ENCODE measurements around the gene MINPP1. TPM values are rescaled to one million over a fixed set of nuclear protein-coding genes. Genes with fewer than 3 reads are reported as not detected.

The MINPP1 gene
- total and polyA plus RNA-seq, 2 of the 4 experiments (the other 2 are of a cell fraction): 11.7 to 14.4 TPM

DNA sequence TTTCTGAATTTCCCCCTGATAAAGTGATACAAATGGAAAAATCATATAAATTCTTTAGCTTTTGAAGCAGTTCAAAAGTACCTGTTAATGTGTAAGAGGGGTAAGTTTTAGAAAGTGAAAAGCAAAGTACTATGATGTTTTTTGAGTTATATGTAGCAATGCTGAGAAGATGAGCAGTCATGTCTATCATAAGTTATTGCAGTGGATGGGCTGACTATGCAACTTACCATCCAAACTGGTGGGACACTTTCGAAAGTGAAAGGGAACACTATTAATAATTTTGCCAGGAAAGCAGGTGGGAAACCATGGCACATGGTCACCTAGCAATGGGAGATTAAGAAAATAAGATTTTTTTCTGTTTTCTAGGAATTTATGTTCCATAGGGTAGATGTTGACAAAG lies 4.1 kb downstream of the MINPP1 start:
- ATAC-seq (ENCODE audit: low read depth): no peak
- no CpG with 5 or more reads among the region's 1 CpG for WGBS, 2 experiments (ENCODE audit: extremely low coverage in 2 of 2, insufficient read length in 1 of 2)
- in situ Hi-C loops (cut with MboI; ENCODE audit: low sequenced_read_pairs): loop anchor here (25.0 kb wide), 1 partner anchor 297 kb away; no protein-coding TSS in a partner anchor

More for the DNA sequence above, 4.1 kb downstream of the MINPP1 start:
- intact Hi-C loops (cut with micrococcal nuclease): loop anchor here (5.0 kb wide), 1 partner anchor 167 kb away; no protein-coding TSS in a partner anchor
- Histone ChIP-seq H3K4me3 (ENCODE audit: insufficient read depth, low read depth, low read length) (no peak overlapping the region), H3K4ac (ENCODE audit: low read depth, low read length) (no peak overlapping the region), H2AK5ac (ENCODE audit: low read depth, low read length) (no peak overlapping the region), H4K91ac (ENCODE audit: insufficient read depth, low read depth, low read length) (no peak overlapping the region), H4K5ac (ENCODE audit: low read depth, low read length) (no peak overlapping the region), H3K79me1 (ENCODE audit: low read depth in 1 of 2, low read length in 2 of 2) (peaks cover 11 to 30% of the 10 kb centered on the region in 2 experiments), H3K14ac (replicated peaks; ENCODE audit: low read depth, low read length) (no peak overlapping the region), H3K4me2 (ENCODE audit: low read depth, low read length) (no peak overlapping the region), H3K9ac (ENCODE audit: low read depth, low read length) (no peak overlapping the region), H3K23ac (ENCODE audit: low read depth, low read length) (no peak overlapping the region), H2BK15ac (ENCODE audit: low read depth, low read length) (no peak overlapping the region), H3K27me3 (ENCODE audit: control insufficient read depth, insufficient read depth, low read length) (no peaks in the 10 kb centered on the region), H2AFZ (replicated peaks; ENCODE audit: low read length, poor library complexity) (no peak overlapping the region), H3K27ac (ENCODE audit: insufficient read depth, low read length) (no peak overlapping the region), H3K36me3 (ENCODE audit: control insufficient read depth, insufficient read depth, low read length) (peaks cover 3% of the 10 kb centered on the region), H4K20me1 (ENCODE audit: insufficient read depth, low read length) (no peaks in the 10 kb centered on the region; the same call in 1 of the 2 replicates), H3K56ac (ENCODE audit: extremely low read depth, insufficient read depth, low read length) (no peak overlapping the region), H2BK5ac (ENCODE audit: low read depth, low read length, poor library complexity, severe bottlenecking) (no peak overlapping the region), H3K4me1 (ENCODE audit: control insufficient read depth, insufficient read depth, low read length) (peaks cover 1% of the 10 kb centered on the region; the same call in 1 of the 2 replicates), H3K18ac (ENCODE audit: low read depth, low read length) (no peak overlapping the region), H2BK20ac (ENCODE audit: low read depth, low read length) (no peak overlapping the region), H4K8ac (ENCODE audit: low read depth in 2 of 2, low read length in 2 of 2) (no peak overlapping the region), H2BK120ac (ENCODE audit: low read depth, low read length) (no peak overlapping the region), H3K9me3 (ENCODE audit: control insufficient read depth, insufficient read depth, low read length) (no peaks in the 10 kb centered on the region), H2AK9ac (replicated peaks; ENCODE audit: low read depth, low read length, poor library complexity) (no peak overlapping the region), H3K9me1 (ENCODE audit: insufficient read depth, low read length) (no peaks in the 10 kb centered on the region; the same call in 1 of the 2 replicates)
- DNase-seq: no peak
- ChIA-PET CTCF (no interaction called here), POLR2A (ENCODE audit: unreplicated experiment) (no interaction called here)
- dilution Hi-C loops (cut with HindIII; ENCODE audit: low sequenced_read_pairs, unreplicated experiment): no loop called here
- BruUV-seq (replicated peaks): no TSS peak
- TF ChIP-seq CHD1 (IDR thresholded peaks at IDR 0.05; ENCODE audit: low read depth, low read length) (no peak), POLR2A (IDR thresholded peaks at IDR 0.05; ENCODE audit: low read depth, low read length) (no peak), MXI1 (IDR thresholded peaks at IDR 0.05; ENCODE audit: borderline replicate concordance, low read depth, low read length) (no peak), CEBPB (IDR thresholded peaks at IDR 0.05; ENCODE audit: low read depth, low read length) (no peak), MAFK (IDR thresholded peaks at IDR 0.05; ENCODE audit: low read depth, low read length) (no peak), SMC3 (IDR thresholded peaks at IDR 0.05; ENCODE audit: low read depth, low read length) (no peak), FOS (IDR thresholded peaks at IDR 0.05; ENCODE audit: low read depth, low read length) (no peak), MAZ (IDR thresholded peaks at IDR 0.05; ENCODE audit: borderline replicate concordance, low read depth, low read length) (no peak)
- TF ChIP-seq, protein P1, sequence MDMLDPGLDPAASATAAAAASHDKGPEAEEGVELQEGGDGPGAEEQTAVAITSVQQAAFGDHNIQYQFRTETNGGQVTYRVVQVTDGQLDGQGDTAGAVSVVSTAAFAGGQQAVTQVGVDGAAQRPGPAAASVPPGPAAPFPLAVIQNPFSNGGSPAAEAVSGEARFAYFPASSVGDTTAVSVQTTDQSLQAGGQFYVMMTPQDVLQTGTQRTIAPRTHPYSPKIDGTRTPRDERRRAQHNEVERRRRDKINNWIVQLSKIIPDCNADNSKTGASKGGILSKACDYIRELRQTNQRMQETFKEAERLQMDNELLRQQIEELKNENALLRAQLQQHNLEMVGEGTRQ (IDR thresholded peaks at IDR 0.05; ENCODE audit: low read depth, low read length): no peak
- TF ChIP-seq, protein P2, sequence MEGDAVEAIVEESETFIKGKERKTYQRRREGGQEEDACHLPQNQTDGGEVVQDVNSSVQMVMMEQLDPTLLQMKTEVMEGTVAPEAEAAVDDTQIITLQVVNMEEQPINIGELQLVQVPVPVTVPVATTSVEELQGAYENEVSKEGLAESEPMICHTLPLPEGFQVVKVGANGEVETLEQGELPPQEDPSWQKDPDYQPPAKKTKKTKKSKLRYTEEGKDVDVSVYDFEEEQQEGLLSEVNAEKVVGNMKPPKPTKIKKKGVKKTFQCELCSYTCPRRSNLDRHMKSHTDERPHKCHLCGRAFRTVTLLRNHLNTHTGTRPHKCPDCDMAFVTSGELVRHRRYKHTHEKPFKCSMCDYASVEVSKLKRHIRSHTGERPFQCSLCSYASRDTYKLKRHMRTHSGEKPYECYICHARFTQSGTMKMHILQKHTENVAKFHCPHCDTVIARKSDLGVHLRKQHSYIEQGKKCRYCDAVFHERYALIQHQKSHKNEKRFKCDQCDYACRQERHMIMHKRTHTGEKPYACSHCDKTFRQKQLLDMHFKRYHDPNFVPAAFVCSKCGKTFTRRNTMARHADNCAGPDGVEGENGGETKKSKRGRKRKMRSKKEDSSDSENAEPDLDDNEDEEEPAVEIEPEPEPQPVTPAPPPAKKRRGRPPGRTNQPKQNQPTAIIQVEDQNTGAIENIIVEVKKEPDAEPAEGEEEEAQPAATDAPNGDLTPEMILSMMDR (conservative IDR thresholded peaks at IDR 0.05; ENCODE audit: low read depth, low read length): no peak
- TF ChIP-seq, protein P3, sequence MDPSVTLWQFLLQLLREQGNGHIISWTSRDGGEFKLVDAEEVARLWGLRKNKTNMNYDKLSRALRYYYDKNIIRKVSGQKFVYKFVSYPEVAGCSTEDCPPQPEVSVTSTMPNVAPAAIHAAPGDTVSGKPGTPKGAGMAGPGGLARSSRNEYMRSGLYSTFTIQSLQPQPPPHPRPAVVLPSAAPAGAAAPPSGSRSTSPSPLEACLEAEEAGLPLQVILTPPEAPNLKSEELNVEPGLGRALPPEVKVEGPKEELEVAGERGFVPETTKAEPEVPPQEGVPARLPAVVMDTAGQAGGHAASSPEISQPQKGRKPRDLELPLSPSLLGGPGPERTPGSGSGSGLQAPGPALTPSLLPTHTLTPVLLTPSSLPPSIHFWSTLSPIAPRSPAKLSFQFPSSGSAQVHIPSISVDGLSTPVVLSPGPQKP (IDR thresholded peaks at IDR 0.05; ENCODE audit: borderline replicate concordance, low read depth, low read length): no peak
